ENCODE measurements around the gene TRIM5.

DNA sequence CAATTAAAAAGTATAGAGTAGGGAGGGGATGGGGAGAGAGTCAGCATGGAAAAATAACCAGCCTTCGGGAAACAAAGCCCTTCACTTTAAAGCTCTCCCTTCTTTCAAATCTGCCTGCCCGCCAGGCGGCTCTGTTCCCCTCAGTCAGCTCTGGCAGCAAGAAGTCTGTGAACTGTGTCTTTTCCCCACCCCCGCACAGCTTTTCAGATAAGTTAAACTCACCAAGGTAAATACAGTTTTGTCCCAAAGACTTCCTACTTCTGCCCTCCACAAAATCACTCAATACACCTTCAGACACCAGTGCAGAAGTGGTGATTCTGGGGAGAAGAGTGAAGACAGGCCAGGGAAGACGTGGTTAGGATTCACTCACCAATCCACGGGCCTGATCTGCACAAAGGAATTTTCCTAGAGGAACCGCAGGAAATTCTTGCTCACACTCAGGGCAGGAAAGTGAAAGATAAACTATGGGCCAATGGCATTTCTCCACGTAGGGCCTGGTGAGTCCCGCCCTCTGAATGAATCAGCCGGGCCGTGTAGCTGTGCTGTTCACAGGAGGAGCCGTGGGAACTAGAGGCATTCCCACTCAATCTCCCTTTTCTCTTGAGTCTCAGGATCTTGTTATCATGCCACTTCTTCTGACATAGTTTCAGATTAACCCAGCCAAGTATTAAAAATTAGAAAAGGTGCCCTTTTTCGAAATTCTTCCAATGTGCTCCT lies at the start of gene TRIM5:
- TF ChIP-seq POLR2A (IDR thresholded peaks at IDR 0.05), result peak; percentile 38 to 59
- TF ChIP-seq, protein P1, sequence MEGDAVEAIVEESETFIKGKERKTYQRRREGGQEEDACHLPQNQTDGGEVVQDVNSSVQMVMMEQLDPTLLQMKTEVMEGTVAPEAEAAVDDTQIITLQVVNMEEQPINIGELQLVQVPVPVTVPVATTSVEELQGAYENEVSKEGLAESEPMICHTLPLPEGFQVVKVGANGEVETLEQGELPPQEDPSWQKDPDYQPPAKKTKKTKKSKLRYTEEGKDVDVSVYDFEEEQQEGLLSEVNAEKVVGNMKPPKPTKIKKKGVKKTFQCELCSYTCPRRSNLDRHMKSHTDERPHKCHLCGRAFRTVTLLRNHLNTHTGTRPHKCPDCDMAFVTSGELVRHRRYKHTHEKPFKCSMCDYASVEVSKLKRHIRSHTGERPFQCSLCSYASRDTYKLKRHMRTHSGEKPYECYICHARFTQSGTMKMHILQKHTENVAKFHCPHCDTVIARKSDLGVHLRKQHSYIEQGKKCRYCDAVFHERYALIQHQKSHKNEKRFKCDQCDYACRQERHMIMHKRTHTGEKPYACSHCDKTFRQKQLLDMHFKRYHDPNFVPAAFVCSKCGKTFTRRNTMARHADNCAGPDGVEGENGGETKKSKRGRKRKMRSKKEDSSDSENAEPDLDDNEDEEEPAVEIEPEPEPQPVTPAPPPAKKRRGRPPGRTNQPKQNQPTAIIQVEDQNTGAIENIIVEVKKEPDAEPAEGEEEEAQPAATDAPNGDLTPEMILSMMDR (IDR thresholded peaks at IDR 0.05), result peak; percentile 56 to 74 (median 58)

Data from tibial nerve (tissue), 3 donors.